HEK293 (cell line): ENCODE data around the gene NOX3.

Experiments
- CTCF ChIA-PET: fragments of 350-600 bp; formaldehyde crosslinking; extraction: SDS; loops from one replicate; lab custom pipeline; 2021; ENCODE audit warnings: antibody characterized with exemption; lab: Yijun Ruan, JAX
- POLR2A ChIA-PET: fragments of 300-600 bp; formaldehyde crosslinking; extraction: SDS; loops from one replicate; lab custom pipeline; 2020; ENCODE audit warnings: antibody characterized with exemption, inconsistent platforms; lab: Yijun Ruan, JAX
- H3K27ac ChIP-seq: fragments of 200-500 bp; sonication (Bioruptor generic); 2 replicates; pipeline ENCODE4 v1.5.1; 2014; ENCODE audit warnings: low read depth, low read length, control low read depth, inconsistent platforms; ENCODE audit errors: extremely low read depth
- H3K36me3 ChIP-seq, 2 experiments: fragments of 200-500 bp in 1 of 2; sonication (Bioruptor generic) in 1 of 2; 1 replicate in 1 of 2; 2 replicates in 1 of 2; pipeline ENCODE4 v1.5.1; 2014 to 2017; ENCODE audit warnings: inconsistent platforms in 2 of 2, low read length in 2 of 2; ENCODE audit not compliant: control insufficient read depth in 2 of 2, insufficient read depth in 1 of 2
- H3K4me1 ChIP-seq: fragments of 200-500 bp; sonication (Bioruptor generic); 2 replicates; pipeline ENCODE4 v1.5.1; 2014; ENCODE audit warnings: mild to moderate bottlenecking, low read length, inconsistent platforms; ENCODE audit not compliant: control insufficient read depth, insufficient read depth
- H3K4me3 ChIP-seq: 2 replicates; pipeline ENCODE4 v1.5.1; 2011; ENCODE audit warnings: low read depth, mild to moderate bottlenecking, control low read depth, low read length, moderate library complexity
- H3K9me3 ChIP-seq: fragments of 200-500 bp; sonication (Bioruptor generic); 2 replicates; pipeline ENCODE4 v1.5.1; 2014; ENCODE audit warnings: low read depth, low read length, inconsistent platforms; ENCODE audit not compliant: control insufficient read depth, insufficient read depth
- KLF1 ChIP-seq: fragments of 450-650 bp; formaldehyde crosslinking; IDR thresholded peaks from 2 replicates; pipeline ENCODE4 v1.5.1; 2016; ENCODE audit warnings: missing biosample characterization, missing genetic modification characterization
- SCRT1 ChIP-seq: fragments of 450-650 bp; formaldehyde crosslinking; IDR thresholded peaks from 2 replicates; pipeline ENCODE4 v1.5.1; 2016; ENCODE audit warnings: missing biosample characterization, missing genetic modification characterization, borderline replicate concordance
- ZBTB11 ChIP-seq: fragments of 450-650 bp; formaldehyde crosslinking; conservative IDR thresholded peaks from 2 replicates; pipeline ENCODE4 v1.5.1; 2016; ENCODE audit warnings: low read depth, missing biosample characterization, missing genetic modification characterization
- ZBTB8A ChIP-seq: fragments of 450-650 bp; formaldehyde crosslinking; IDR thresholded peaks from 2 replicates; pipeline ENCODE4 v1.5.1; 2016; ENCODE audit warnings: missing biosample characterization, missing genetic modification characterization
- ZNF157 ChIP-seq: fragments of 450-650 bp; formaldehyde crosslinking; IDR thresholded peaks from 2 replicates; pipeline ENCODE4 v1.5.1; 2016; ENCODE audit warnings: missing biosample characterization, missing genetic modification characterization
- ZNF23 ChIP-seq: fragments of 450-650 bp; formaldehyde crosslinking; IDR thresholded peaks from 2 replicates; pipeline ENCODE4 v1.5.1; 2016; ENCODE audit warnings: missing biosample characterization, missing genetic modification characterization, borderline replicate concordance
- ZNF239 ChIP-seq: fragments of 450-650 bp; formaldehyde crosslinking; IDR thresholded peaks from 2 replicates; pipeline ENCODE4 v1.5.1; 2016; ENCODE audit warnings: missing biosample characterization, missing genetic modification characterization
- ZNF292 ChIP-seq: fragments of 450-650 bp; formaldehyde crosslinking; IDR thresholded peaks from 2 replicates; pipeline ENCODE4 v1.5.1; 2016; ENCODE audit warnings: low read depth, missing biosample characterization, missing genetic modification characterization, borderline replicate concordance
- ZNF335 ChIP-seq: fragments of 450-650 bp; formaldehyde crosslinking; conservative IDR thresholded peaks from 2 replicates; pipeline ENCODE4 v1.5.1; 2016; ENCODE audit warnings: missing biosample characterization, missing genetic modification characterization
- ZNF416 ChIP-seq: fragments of 450-650 bp; formaldehyde crosslinking; IDR thresholded peaks from 2 replicates; pipeline ENCODE4 v1.5.1; 2016; ENCODE audit warnings: missing biosample characterization, missing genetic modification characterization
- ZNF530 ChIP-seq: fragments of 450-650 bp; formaldehyde crosslinking; IDR thresholded peaks from 2 replicates; pipeline ENCODE4 v1.5.1; 2016; ENCODE audit warnings: low read depth, missing biosample characterization, missing genetic modification characterization
- ZNF623 ChIP-seq: fragments of 450-650 bp; formaldehyde crosslinking; IDR thresholded peaks from 2 replicates; pipeline ENCODE4 v1.5.1; 2016; ENCODE audit warnings: missing biosample characterization, missing genetic modification characterization
- ZNF626 ChIP-seq: fragments of 450-650 bp; sonication (Bioruptor Pico); formaldehyde crosslinking; IDR thresholded peaks from 2 replicates; pipeline ENCODE4 v1.5.1; 2018; ENCODE audit warnings: missing biosample characterization, missing genetic modification characterization, inconsistent platforms
- ZNF768 ChIP-seq: fragments of 450-650 bp; formaldehyde crosslinking; IDR thresholded peaks from 2 replicates; pipeline ENCODE4 v1.5.1; 2018; ENCODE audit warnings: missing biosample characterization, mild to moderate bottlenecking, missing genetic modification characterization
- ZNF785 ChIP-seq: fragments of 450-650 bp; formaldehyde crosslinking; IDR thresholded peaks from 2 replicates; pipeline ENCODE4 v1.5.1; 2016; ENCODE audit warnings: missing biosample characterization, missing genetic modification characterization
- ZNF837 ChIP-seq: fragments of 450-650 bp; formaldehyde crosslinking; IDR thresholded peaks from 2 replicates; pipeline ENCODE4 v1.5.1; 2016; ENCODE audit warnings: missing biosample characterization, missing genetic modification characterization
- TF ChIP-seq, protein P1 (sequence below): fragments of 450-650 bp; formaldehyde crosslinking; IDR thresholded peaks from 2 replicates; pipeline ENCODE4 v1.5.1; 2016; ENCODE audit warnings: missing biosample characterization, missing genetic modification characterization, borderline replicate concordance
- TF ChIP-seq, protein P2 (sequence below): fragments of 450-650 bp; formaldehyde crosslinking; IDR thresholded peaks from 2 replicates; pipeline ENCODE4 v1.5.1; 2016; ENCODE audit warnings: missing biosample characterization, missing genetic modification characterization

The NOX3 gene

GRCh38 chr6:155436981-155437749, 18.5 kb downstream of the NOX3 start:
- Histone ChIP-seq H3K27ac (no peak overlapping the region), H3K9me3 (no peaks in the 10 kb centered on the region), H3K36me3 (no peaks in the 10 kb centered on the region), H3K4me1 (no peaks in the 10 kb centered on the region), H3K4me3 (no peak overlapping the region)
- ChIA-PET CTCF (interaction anchor here (0.8 kb wide), 1 partner anchor 37 kb away, joined by 3 read pairs; no protein-coding TSS in a partner anchor), POLR2A (no interaction called here)
- TF ChIP-seq, protein P1, sequence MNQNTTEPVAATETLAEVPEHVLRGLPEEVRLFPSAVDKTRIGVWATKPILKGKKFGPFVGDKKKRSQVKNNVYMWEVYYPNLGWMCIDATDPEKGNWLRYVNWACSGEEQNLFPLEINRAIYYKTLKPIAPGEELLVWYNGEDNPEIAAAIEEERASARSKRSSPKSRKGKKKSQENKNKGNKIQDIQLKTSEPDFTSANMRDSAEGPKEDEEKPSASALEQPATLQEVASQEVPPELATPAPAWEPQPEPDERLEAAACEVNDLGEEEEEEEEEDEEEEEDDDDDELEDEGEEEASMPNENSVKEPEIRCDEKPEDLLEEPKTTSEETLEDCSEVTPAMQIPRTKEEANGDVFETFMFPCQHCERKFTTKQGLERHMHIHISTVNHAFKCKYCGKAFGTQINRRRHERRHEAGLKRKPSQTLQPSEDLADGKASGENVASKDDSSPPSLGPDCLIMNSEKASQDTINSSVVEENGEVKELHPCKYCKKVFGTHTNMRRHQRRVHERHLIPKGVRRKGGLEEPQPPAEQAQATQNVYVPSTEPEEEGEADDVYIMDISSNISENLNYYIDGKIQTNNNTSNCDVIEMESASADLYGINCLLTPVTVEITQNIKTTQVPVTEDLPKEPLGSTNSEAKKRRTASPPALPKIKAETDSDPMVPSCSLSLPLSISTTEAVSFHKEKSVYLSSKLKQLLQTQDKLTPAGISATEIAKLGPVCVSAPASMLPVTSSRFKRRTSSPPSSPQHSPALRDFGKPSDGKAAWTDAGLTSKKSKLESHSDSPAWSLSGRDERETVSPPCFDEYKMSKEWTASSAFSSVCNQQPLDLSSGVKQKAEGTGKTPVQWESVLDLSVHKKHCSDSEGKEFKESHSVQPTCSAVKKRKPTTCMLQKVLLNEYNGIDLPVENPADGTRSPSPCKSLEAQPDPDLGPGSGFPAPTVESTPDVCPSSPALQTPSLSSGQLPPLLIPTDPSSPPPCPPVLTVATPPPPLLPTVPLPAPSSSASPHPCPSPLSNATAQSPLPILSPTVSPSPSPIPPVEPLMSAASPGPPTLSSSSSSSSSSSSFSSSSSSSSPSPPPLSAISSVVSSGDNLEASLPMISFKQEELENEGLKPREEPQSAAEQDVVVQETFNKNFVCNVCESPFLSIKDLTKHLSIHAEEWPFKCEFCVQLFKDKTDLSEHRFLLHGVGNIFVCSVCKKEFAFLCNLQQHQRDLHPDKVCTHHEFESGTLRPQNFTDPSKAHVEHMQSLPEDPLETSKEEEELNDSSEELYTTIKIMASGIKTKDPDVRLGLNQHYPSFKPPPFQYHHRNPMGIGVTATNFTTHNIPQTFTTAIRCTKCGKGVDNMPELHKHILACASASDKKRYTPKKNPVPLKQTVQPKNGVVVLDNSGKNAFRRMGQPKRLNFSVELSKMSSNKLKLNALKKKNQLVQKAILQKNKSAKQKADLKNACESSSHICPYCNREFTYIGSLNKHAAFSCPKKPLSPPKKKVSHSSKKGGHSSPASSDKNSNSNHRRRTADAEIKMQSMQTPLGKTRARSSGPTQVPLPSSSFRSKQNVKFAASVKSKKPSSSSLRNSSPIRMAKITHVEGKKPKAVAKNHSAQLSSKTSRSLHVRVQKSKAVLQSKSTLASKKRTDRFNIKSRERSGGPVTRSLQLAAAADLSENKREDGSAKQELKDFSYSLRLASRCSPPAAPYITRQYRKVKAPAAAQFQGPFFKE: no peak
- TF ChIP-seq ZNF239: no peak
- TF ChIP-seq KLF1: peak; percentile 52
- TF ChIP-seq ZBTB8A (tag by site-specific recombination): no peak

- no peak for TF ChIP-seq ZNF837
- no peak for TF ChIP-seq ZNF768
- TF ChIP-seq ZNF335 (tag by site-specific recombination): no peak
- TF ChIP-seq SCRT1: no peak
- TF ChIP-seq ZNF157 (tag by site-specific recombination): no peak
- TF ChIP-seq ZNF785 (tag by site-specific recombination): no peak
- TF ChIP-seq, protein P2, sequence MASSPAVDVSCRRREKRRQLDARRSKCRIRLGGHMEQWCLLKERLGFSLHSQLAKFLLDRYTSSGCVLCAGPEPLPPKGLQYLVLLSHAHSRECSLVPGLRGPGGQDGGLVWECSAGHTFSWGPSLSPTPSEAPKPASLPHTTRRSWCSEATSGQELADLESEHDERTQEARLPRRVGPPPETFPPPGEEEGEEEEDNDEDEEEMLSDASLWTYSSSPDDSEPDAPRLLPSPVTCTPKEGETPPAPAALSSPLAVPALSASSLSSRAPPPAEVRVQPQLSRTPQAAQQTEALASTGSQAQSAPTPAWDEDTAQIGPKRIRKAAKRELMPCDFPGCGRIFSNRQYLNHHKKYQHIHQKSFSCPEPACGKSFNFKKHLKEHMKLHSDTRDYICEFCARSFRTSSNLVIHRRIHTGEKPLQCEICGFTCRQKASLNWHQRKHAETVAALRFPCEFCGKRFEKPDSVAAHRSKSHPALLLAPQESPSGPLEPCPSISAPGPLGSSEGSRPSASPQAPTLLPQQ: no peak
- no peak for TF ChIP-seq ZNF530 (tag by site-specific recombination)
- TF ChIP-seq ZNF626 (tag by site-specific recombination): no peak
- no peak for TF ChIP-seq ZNF416 (tag by site-specific recombination)
- TF ChIP-seq ZNF623 (tag by site-specific recombination): no peak
- H3K4me3 ChIP-seq: no peak overlapping the region
- POLR2A ChIA-PET: no interaction called here
- H3K27ac ChIP-seq: no peak overlapping the region
- H3K36me3 ChIP-seq: no peaks in the 10 kb centered on the region
- CTCF ChIA-PET: no interaction called here
- H3K9me3 ChIP-seq: no peaks in the 10 kb centered on the region
- H3K4me1 ChIP-seq: no peaks in the 10 kb centered on the region
These were observed 20.7 kb downstream of the NOX3 start for GRCh38 chr6:155434829-155435423.

- CTCF ChIA-PET: no interaction called here
- Histone ChIP-seq H3K4me1 (peaks cover 2% of the 10 kb centered on the region; the same call in 1 of the 2 replicates), H3K36me3 (no peaks in the 10 kb centered on the region), H3K27ac (no peak overlapping the region), H3K9me3 (no peaks in the 10 kb centered on the region), H3K4me3 (no peak overlapping the region)
- POLR2A ChIA-PET: no interaction called here
- TF ChIP-seq ZBTB11 (tag by site-specific recombination) (no peak), ZNF23 (tag by site-specific recombination) (no peak), ZNF292 (tag by site-specific recombination) (no peak)
These were observed 21.5 kb downstream of the NOX3 start for GRCh38 chr6:155434096-155434495.
